B cell (primary cell): ENCODE measurements around the gene ALDH4A1. TPM values are rescaled to one million over a fixed set of nuclear protein-coding genes. Genes with fewer than 3 reads are reported as not detected.

Experiments used
- ATAC-seq: fragments of 200-7000 bp; cut with Tn5 transposase; one replicate; pipeline ENCODE4 v1.10.0; 2021; ENCODE audit warnings: low read depth, mild to moderate bottlenecking, moderate number of reproducible peaks, moderate library complexity
- CTCF ChIA-PET: fragments of 350-600 bp; sonication (Branson Sonifier 250); formaldehyde crosslinking; loops from one replicate; lab custom pipeline; 2021; ENCODE audit warnings: antibody characterized with exemption, inconsistent platforms; lab: Charles Lee
- POLR2A ChIA-PET: fragments of 350-600 bp; sonication (Branson Sonifier 250); formaldehyde crosslinking; loops from one replicate; lab custom pipeline; 2021; ENCODE audit warnings: antibody characterized with exemption; lab: Charles Lee
- DNase-seq: peaks from one replicate; pipeline ENCODE4 v3.0.0; 2013
- H2AFZ ChIP-seq: 2 replicates; pipeline ENCODE4 v1.6.1; 2012; ENCODE audit warnings: mild to moderate bottlenecking, low read depth, low read length; ENCODE audit not compliant: insufficient read depth, poor library complexity, severe bottlenecking
- H3K27ac ChIP-seq, 2 donors: 1 replicate in 1 of 2; 2 replicates in 1 of 2; pipeline ENCODE4 v1.5.1; 2012 to 2013; ENCODE audit warnings: low read length in 2 of 2, mild to moderate bottlenecking in 2 of 2, moderate library complexity in 1 of 2
- H3K27me3 ChIP-seq, 4 experiments: fragments of 200-600 bp in 1 of 4; sonication (generic) in 1 of 4; replicated peaks in 1 of 4; 1 replicate in 2 of 4; 2 replicates in 2 of 4; pipeline versions ENCODE4 v1.6.1 to v1.7.0; 2013 to 2016; ENCODE audit warnings: low read length in 3 of 4, mild to moderate bottlenecking in 2 of 4, mixed read lengths in 1 of 4, moderate library complexity in 1 of 4; ENCODE audit not compliant: insufficient read depth in 4 of 4, control insufficient read depth in 3 of 4; ENCODE audit errors: control extremely low read depth in 1 of 4
- H3K36me3 ChIP-seq, 2 experiments: replicated peaks in 1 of 2; 1 replicate in 1 of 2; 2 replicates in 1 of 2; pipeline versions ENCODE4 v1.6.1 to v1.7.1; 2013; ENCODE audit warnings: low read length in 1 of 2; ENCODE audit not compliant: insufficient read depth in 2 of 2, control insufficient read depth in 1 of 2; ENCODE audit errors: control extremely low read depth in 1 of 2, extremely low read depth in 1 of 2
- H3K4me1 ChIP-seq, 2 donors: fragments of 200-600 bp in 1 of 2; sonication (generic) in 1 of 2; 1 replicate in 1 of 2; 2 replicates in 1 of 2; pipeline versions ENCODE4 v1.5.1 to v1.6.1; 2013 to 2017; ENCODE audit warnings: low read length in 2 of 2; ENCODE audit not compliant: control insufficient read depth in 2 of 2, insufficient read depth in 2 of 2
- H3K4me2 ChIP-seq: replicated peaks from 2 replicates; pipeline ENCODE3; 2012; ENCODE audit warnings: mild to moderate bottlenecking, low read depth, low read length; ENCODE audit not compliant: poor library complexity, severe bottlenecking
- H3K4me3 ChIP-seq, 5 experiments: fragments of 200-600 bp in 1 of 5; sonication (generic) in 1 of 5; 1 replicate in 3 of 5; 2 replicates in 2 of 5; pipeline versions ENCODE4 v1.5.1 to v1.7.0; 2011 to 2016; ENCODE audit warnings: low read length in 4 of 5, mild to moderate bottlenecking in 4 of 5, low read depth in 2 of 5, control low read depth in 1 of 5, moderate library complexity in 1 of 5; ENCODE audit not compliant: insufficient read depth in 1 of 5; ENCODE audit errors: control extremely low read depth in 1 of 5, extremely low read depth in 1 of 5
- H3K79me2 ChIP-seq: fragments of 200-600 bp; sonication (generic); one replicate; pipeline ENCODE4 v1.6.0; 2016; ENCODE audit warnings: low read length; ENCODE audit not compliant: control insufficient read depth, insufficient read depth
- H3K9ac ChIP-seq: fragments of 200-600 bp; sonication (generic); 2 replicates; pipeline ENCODE4 v1.6.1; 2017; ENCODE audit warnings: mild to moderate bottlenecking, low read length, moderate library complexity
- H3K9me3 ChIP-seq, 3 donors: one replicate each; pipeline versions ENCODE4 v1.6.1 to v1.7.1; 2013; ENCODE audit warnings: low read length in 2 of 3; ENCODE audit not compliant: control insufficient read depth in 2 of 3, insufficient read depth in 1 of 3; ENCODE audit errors: control extremely low read depth in 1 of 3
- H4K20me1 ChIP-seq: 2 replicates; pipeline ENCODE4 v1.6.0; 2012; ENCODE audit warnings: mild to moderate bottlenecking, low read length; ENCODE audit not compliant: insufficient read depth, control insufficient read depth, poor library complexity, severe bottlenecking
- H3K27ac Mint-ChIP-seq: one replicate; pipeline ENCODE4 v1.8.0; 2021; ENCODE audit warnings: mixed read lengths
- H3K27me3 Mint-ChIP-seq: one replicate; pipeline ENCODE4 v1.8.0; 2021; ENCODE audit warnings: mixed read lengths
- H3K4me1 Mint-ChIP-seq: one replicate; pipeline ENCODE4 v1.8.0; 2021; ENCODE audit warnings: mixed read lengths
- H3K4me3 Mint-ChIP-seq: one replicate; pipeline ENCODE4 v1.8.0; 2021; ENCODE audit warnings: mixed read lengths
- H3K9me3 Mint-ChIP-seq: one replicate; pipeline ENCODE4 v1.8.0; 2022; ENCODE audit warnings: mixed read lengths; ENCODE audit not compliant: insufficient read depth
- CTCF ChIP-seq: fragments of 200-600 bp; IDR thresholded peaks from one replicate; pipeline ENCODE4 v1.8.0; 2022; ENCODE audit warnings: antibody characterized with exemption, mild to moderate bottlenecking
- EZH2 ChIP-seq: IDR thresholded peaks from 2 replicates; pipeline ENCODE4 v1.6.1; 2012; ENCODE audit warnings: borderline replicate concordance, low read depth, mild to moderate bottlenecking, moderate library complexity, low read length; ENCODE audit not compliant: insufficient read depth, poor library complexity, severe bottlenecking
- WGBS: methylation state at CpG from one replicate; pipeline ENCODE4 v1.1.5; 2013; ENCODE audit warnings: missing lambda C conversion rate; ENCODE audit not compliant: insufficient coverage; 5-methylcytosine and 5-hydroxymethylcytosine counted together
- intact Hi-C: fragments of 100-400 bp; cut with micrococcal nuclease; formaldehyde crosslinking; loops from one replicate; pipeline ENCODE4 v1.10.0; 2022
- polyA plus RNA-seq: library from polyadenylated mRNA; depleted of rRNA; stranded (reverse); fragments of >200 nt; gene quantifications from 2 replicates; pipeline ENCODE4 v1.2.3, GENCODE V29; 2012
- total RNA-seq, 2 donors: library from RNA; stranded (reverse); fragments of 120-200 nt in 1 of 2; gene quantifications; 1 replicate in 1 of 2; 2 replicates in 1 of 2; pipeline versions ENCODE4 v1.2.3 to v1.2.4, GENCODE V29; 2013 to 2022

Gene ALDH4A1
- total and polyA plus RNA-seq, 2 donors (not counting 1 experiment from before 2014, with no cell fraction given), result 2.7 to 3.4 TPM

- Histone ChIP-seq H3K36me3 (peaks cover 0 to 5% of the 10 kb centered on the region in 2 experiments), H3K9me3 (peaks cover 0 to 4% (median 0%) of the 10 kb centered on the region in 3 donors), H3K4me3 (no peak overlapping the region), H3K4me2 (peak overlapping the region; percentile 78), H3K4me1 (peaks cover 77 to 88% of the 10 kb centered on the region in 2 donors), H3K27ac (peak overlapping the region; percentile 0 to 100), H2AFZ (no peak overlapping the region), H3K79me2 (peaks cover 95% of the 10 kb centered on the region), H3K27me3 (no peaks in the 10 kb centered on the region), H3K9ac (no peak overlapping the region), H4K20me1 (peaks cover 58% of the 10 kb centered on the region)
- TF ChIP-seq EZH2 (no peak), CTCF (no peak)
- ATAC-seq, result no peak
- ChIA-PET CTCF (interaction anchor here (1.1 to 12.4 kb wide), 3 partner anchors 20 to 42 kb away, joined by 4 to 157 read pairs (median 127); partner anchors contain the start of gene ALDH4A1), POLR2A (no interaction called here)
- 93% methylated on average over 9 of the region's 9 CpGs for WGBS
- Mint-ChIP-seq H3K4me1 (peaks cover 84% of the 10 kb centered on the region), H3K9me3 (no peaks in the 10 kb centered on the region), H3K4me3 (peak overlapping the region; percentile 85), H3K27me3 (no peaks in the 10 kb centered on the region), H3K27ac (peak overlapping the region; percentile 98)
- intact Hi-C loops, result no loop called here
- DNase-seq, result no peak
Measured at GRCh38 chr1:18947570-18947969, 45.2 kb upstream of the ALDH4A1 start.

- no peak for DNase-seq
- Histone ChIP-seq H3K4me3 (no peak overlapping the region), H2AFZ (no peak overlapping the region), H4K20me1 (peaks cover 66% of the 10 kb centered on the region), H3K9ac (no peak overlapping the region), H3K9me3 (peaks cover 0 to 4% (median 0%) of the 10 kb centered on the region in 3 donors), H3K27me3 (no peaks in the 10 kb centered on the region), H3K4me2 (peak overlapping the region; percentile 78), H3K27ac (peak overlapping the region in 1 of 2 donors; percentile 100), H3K4me1 (peaks cover 69 to 80% of the 10 kb centered on the region in 2 donors), H3K79me2 (peaks cover 100% of the 10 kb centered on the region), H3K36me3 (peaks cover 0 to 8% of the 10 kb centered on the region in 2 experiments)
- Mint-ChIP-seq H3K9me3 (no peaks in the 10 kb centered on the region), H3K27me3 (no peaks in the 10 kb centered on the region), H3K27ac (peak overlapping the region; percentile 78), H3K4me1 (peaks cover 76% of the 10 kb centered on the region), H3K4me3 (peak overlapping the region; percentile 13)
- WGBS, result 86% methylated on average over 15 of the region's 15 CpGs
- no peak for TF ChIP-seq EZH2
- no peak for TF ChIP-seq CTCF
- CTCF ChIA-PET, result interaction anchor here (1.4 to 2.6 kb wide), 4 partner anchors 20 to 62 kb away, joined by 5 to 11 read pairs (median 6); no protein-coding TSS in a partner anchor
- ATAC-seq, result no peak
- intact Hi-C loops, result no loop called here
- POLR2A ChIA-PET, result no interaction called here
Measured at GRCh38 chr1:18946550-18947381, 44.4 kb upstream of the ALDH4A1 start.
